Transverse colon (tissue), 3 donors: ENCODE measurements around the gene RASSF7.

ENCODE experiments used
- CTCF ChIP-seq, 5 experiments: fragments of 200-600 bp in 3 of 5; fragments of 450-650 bp in 2 of 5; sonication (generic) in 3 of 5; IDR thresholded peaks; 1 replicate in 2 of 5; 2 replicates in 3 of 5; pipeline ENCODE4 v1.5.1; 2016 to 2017; ENCODE audit warnings: antibody characterized with exemption in 5 of 5, inconsistent platforms in 3 of 5, mild to moderate bottlenecking in 2 of 5, moderate library complexity in 1 of 5
- EP300 ChIP-seq: sonication (generic); formaldehyde crosslinking; IDR thresholded peaks from one replicate; pipeline ENCODE4 v1.6.1; 2017; ENCODE audit warnings: antibody characterized with exemption, low read depth
- POLR2A ChIP-seq: fragments of 450-650 bp; IDR thresholded peaks from one replicate; pipeline ENCODE4 v1.6.1; 2016; ENCODE audit warnings: antibody characterized with exemption, mild to moderate bottlenecking, moderate library complexity

GRCh38 chr11:610146-610801 is 49.5 kb downstream of the RASSF7 start:
- TF ChIP-seq POLR2A (no peak), CTCF (IDR thresholded peaks at IDR 0.05) (no peak), EP300 (no peak)
